Fibroblast of the aortic adventitia (primary cell): ENCODE data around the gene VSTM2A. TPM values are rescaled to one million over a fixed set of nuclear protein-coding genes. Genes with fewer than 3 reads are reported as not detected.

Source experiments
- DNase-seq: peaks from one replicate; pipeline ENCODE4 v3.0.0-alpha.2; 2010; ENCODE audit warnings: low read depth
- H3K4me3 ChIP-seq: 2 replicates; pipeline ENCODE4 v1.5.1; 2011; ENCODE audit warnings: low read depth, mild to moderate bottlenecking, control low read depth, low read length, moderate library complexity
- total RNA-seq: library from RNA; depleted of rRNA; stranded (reverse); fragments of >200 nt; gene quantifications from 2 replicates; pipeline ENCODE4 v1.2.3, GENCODE V29; 2012; ENCODE audit warnings: low replicate concordance
- TF ChIP-seq, protein P1 (sequence below): IDR thresholded peaks from 2 replicates; pipeline ENCODE4 v1.5.1; 2011; ENCODE audit warnings: mild to moderate bottlenecking, low read length, control low read depth, inconsistent platforms; ENCODE audit not compliant: insufficient read depth

The VSTM2A gene
- total RNA-seq, 1 donor: not detected

DNA sequence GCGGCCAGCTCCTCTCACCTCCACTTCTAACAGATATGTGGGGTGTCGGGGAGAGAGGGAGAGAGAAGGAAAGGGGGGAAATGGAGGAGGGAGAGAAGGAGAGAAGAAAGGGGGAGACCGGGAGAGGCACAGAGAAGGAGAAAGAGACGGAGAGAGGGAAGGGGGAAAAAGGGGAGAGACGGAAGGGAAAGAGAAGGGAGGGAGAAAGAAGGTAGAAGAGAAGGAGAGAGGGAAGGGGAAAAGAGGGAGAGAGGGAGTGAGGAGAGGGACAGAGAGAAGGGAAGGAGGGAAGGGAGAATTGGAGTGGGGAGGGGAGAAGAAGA lies 3.0 kb downstream of the VSTM2A start:
- TF ChIP-seq, protein P1, sequence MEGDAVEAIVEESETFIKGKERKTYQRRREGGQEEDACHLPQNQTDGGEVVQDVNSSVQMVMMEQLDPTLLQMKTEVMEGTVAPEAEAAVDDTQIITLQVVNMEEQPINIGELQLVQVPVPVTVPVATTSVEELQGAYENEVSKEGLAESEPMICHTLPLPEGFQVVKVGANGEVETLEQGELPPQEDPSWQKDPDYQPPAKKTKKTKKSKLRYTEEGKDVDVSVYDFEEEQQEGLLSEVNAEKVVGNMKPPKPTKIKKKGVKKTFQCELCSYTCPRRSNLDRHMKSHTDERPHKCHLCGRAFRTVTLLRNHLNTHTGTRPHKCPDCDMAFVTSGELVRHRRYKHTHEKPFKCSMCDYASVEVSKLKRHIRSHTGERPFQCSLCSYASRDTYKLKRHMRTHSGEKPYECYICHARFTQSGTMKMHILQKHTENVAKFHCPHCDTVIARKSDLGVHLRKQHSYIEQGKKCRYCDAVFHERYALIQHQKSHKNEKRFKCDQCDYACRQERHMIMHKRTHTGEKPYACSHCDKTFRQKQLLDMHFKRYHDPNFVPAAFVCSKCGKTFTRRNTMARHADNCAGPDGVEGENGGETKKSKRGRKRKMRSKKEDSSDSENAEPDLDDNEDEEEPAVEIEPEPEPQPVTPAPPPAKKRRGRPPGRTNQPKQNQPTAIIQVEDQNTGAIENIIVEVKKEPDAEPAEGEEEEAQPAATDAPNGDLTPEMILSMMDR: no peak
- H3K4me3 ChIP-seq: no peak overlapping the region
- DNase-seq: no peak

DNA sequence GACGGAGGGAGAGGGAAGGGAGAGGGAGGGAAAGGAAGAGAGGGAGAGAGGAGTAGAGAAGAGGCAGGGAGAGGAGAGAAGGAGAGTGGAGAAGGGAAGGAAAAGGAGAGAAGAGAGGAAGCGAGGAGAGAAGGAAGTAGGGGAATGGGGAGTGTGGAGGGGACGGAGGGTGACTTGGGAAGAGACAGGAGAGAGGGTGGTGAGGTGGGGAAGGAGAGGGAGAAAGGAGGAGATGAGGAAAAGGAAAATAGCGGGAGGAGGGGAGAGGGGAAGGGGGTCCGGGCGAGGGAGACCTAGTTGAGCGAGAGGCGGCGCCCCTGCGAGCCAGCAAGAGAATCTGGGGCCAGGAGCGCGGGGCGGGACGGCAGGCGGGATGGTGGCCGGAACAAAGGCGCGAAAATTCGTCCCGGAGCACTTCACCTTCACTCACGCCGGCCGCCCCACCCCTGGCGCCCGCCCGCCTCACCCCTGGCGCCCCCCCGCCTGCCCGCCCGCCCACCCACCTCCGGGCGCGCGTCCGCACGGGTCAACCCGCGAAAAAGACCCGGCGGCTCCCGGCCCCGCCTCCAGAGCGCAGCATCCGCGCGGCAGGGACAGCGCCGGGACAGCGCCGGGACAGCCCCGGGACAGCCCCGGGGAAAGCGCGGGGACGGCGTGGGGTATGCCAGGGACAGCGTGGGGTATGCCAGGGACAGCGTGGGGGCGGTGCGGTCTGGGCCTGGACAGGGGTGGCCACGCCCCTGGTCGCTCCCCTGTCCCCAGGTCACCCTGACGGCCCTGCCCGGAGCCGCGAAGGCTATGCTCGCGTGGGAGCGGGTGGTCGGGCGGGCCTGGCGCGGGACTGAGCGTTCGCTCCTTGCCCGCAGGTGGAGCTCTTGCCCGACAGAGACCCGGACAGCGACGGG lies 4.2 kb downstream of the VSTM2A start:
- TF ChIP-seq, protein P1: no peak
- no peak overlapping the region for H3K4me3 ChIP-seq

DNA sequence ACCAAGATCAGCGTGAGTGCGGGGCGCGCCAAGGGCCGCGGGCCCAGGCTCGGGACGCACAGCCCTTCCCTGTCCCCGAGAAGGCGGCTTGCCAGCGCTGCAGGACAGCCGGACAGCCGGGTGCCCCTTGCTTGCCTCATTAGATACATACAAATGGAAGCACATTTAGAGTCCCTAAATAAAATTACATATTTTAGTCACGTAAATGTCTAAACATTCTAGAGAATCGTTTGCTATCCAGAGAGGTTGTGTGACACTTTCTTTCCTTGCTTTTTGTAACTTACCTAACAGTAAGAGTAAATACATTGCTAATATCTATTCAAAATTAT lies 4.8 kb downstream of the VSTM2A start:
- DNase-seq: no peak
- no peak overlapping the region for H3K4me3 ChIP-seq
- TF ChIP-seq, protein P1: no peak

More for the DNA sequence above, 4.2 kb downstream of the VSTM2A start:
- no peak for DNase-seq

DNA sequence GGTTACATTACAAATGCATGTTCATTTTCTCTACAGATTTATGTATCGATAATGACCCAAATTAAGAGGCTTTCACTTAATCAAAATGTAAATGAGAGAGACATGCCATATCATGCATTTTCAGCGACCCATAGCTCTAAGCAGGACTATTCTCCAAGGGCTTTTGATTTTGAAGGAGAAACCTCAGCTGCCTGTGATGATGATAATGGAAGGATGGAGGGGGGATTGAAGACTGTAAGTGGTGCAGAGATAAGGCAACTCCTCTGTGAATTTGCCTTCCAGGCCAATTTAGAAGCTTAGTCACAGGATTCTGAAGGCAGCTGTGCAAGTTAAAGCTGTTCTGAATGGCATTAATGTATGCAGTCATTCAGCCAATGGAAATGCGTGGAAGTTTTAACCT lies 8.3 kb downstream of the VSTM2A start:
- no peak overlapping the region for H3K4me3 ChIP-seq
- TF ChIP-seq, protein P1: no peak
- DNase-seq: no peak

DNA sequence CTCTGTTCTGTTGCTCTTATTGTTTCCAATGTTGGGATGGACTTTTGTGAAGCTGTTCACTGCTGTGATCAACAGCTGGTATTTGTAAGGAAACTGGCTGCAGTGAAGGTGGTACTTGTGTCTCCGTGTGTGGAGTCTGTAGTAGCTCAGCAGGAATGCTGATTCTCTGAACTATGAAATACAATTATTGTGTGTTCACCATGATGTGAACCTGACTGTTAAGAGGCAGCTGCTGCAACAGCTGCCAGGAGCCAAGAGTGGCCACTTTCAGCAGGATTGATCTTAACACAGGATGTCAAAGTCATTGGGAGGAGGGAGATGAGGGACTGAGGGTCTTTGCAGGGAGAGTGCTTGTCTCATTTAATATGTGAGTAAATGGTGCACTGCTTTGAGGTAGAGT lies 13.9 kb downstream of the VSTM2A start:
- TF ChIP-seq, protein P1: no peak
- H3K4me3 ChIP-seq: no peak overlapping the region
- DNase-seq: no peak

DNA sequence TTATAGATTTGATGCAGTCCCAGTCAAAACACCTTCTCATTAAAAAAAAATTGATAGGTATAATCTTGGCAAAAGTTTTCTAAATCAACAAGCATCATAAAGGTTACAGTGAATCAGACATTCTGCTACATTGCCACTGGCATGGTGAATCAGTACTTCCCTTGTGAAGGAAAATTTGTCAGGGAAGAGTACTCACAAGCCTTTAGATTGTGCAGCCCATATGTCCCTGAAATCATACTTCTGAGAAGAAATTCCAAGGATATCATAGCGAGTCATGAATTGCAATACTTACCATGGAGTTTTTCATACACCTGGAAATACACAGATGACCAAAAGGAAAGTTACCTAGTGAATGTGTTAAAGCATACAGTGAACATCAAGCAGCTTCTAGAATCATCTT lies 17.2 kb downstream of the VSTM2A start:
- H3K4me3 ChIP-seq: no peak overlapping the region
- no peak for DNase-seq
- TF ChIP-seq, protein P1: no peak

DNA sequence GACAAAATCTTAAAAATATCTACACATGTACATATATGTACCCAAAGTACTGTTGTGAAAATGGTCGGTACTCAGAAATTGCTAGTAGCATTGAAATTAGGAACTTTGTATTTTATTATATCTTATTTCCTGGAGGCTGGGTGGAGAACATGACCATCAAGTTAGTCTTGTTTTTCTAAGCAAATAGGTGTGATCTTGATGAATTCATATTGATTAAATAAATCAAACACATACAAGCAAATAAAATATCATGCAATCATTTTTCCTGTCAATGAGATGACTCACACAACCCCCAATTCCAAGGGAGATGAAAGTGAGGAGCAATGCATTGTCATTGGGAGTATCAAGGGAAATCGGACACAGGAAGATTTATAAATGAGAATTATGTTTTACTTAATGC lies 18.0 kb downstream of the VSTM2A start:
- H3K4me3 ChIP-seq: no peak overlapping the region
- no peak for DNase-seq
- TF ChIP-seq, protein P1: no peak
